HG03432 (cell line): ENCODE results near the gene RAB26.
"Not testable (repeated sequence)": the region's sequence is repeated elsewhere in the genome, so short reads cannot be mapped to it uniquely, and the experiment has no call there.

ENCODE experiments used
- ATAC-seq: cut with Tn5 transposase; IDR thresholded peaks from one replicate; pipeline ENCODE4 v1.9.1; 2021; ENCODE audit warnings: mild to moderate bottlenecking, moderate library complexity; ENCODE audit not compliant: unreplicated experiment

Gene RAB26

GRCh38 chr16:2147981-2148671 lies at the start of gene RAB26:
Gene RAB26, plus strand, starts transcription at chr16:2148625. Its CDS starts 159 bp downstream, at chr16:2148784.
- peak; percentile 41 for ATAC-seq

- ATAC-seq = not testable (repeated sequence)
Observed at GRCh38 chr16:2101581-2101980, 46.8 kb upstream of the RAB26 start.

- ATAC-seq = no peak
Observed at GRCh38 chr16:2102471-2102870, 46.0 kb upstream of the RAB26 start.

GRCh38 chr16:2104464-2104863 lies 44.0 kb upstream of the RAB26 start:
- not testable (repeated sequence) for ATAC-seq

- not testable (repeated sequence) for ATAC-seq
Observed at GRCh38 chr16:2105291-2105690, 43.1 kb upstream of the RAB26 start.

- not testable (repeated sequence) for ATAC-seq
Observed at GRCh38 chr16:2105769-2106168, 42.7 kb upstream of the RAB26 start.

- ATAC-seq = not testable (repeated sequence)
Observed at GRCh38 chr16:2106211-2106610, 42.2 kb upstream of the RAB26 start.

- ATAC-seq = not testable (repeated sequence)
Observed at GRCh38 chr16:2107121-2107790, 41.2 kb upstream of the RAB26 start.

- not testable (repeated sequence) for ATAC-seq
Observed at GRCh38 chr16:2107791-2108125, 40.7 kb upstream of the RAB26 start.

- not testable (repeated sequence) for ATAC-seq
Observed at GRCh38 chr16:2108446-2109270, 39.8 kb upstream of the RAB26 start.

GRCh38 chr16:2109271-2109580 lies 39.2 kb upstream of the RAB26 start:
- ATAC-seq = not testable (repeated sequence)

- not testable (repeated sequence) for ATAC-seq
Observed at GRCh38 chr16:2109872-2110271, 38.6 kb upstream of the RAB26 start.

GRCh38 chr16:2110332-2111008 lies 38.0 kb upstream of the RAB26 start:
- ATAC-seq = not testable (repeated sequence)

- ATAC-seq = not testable (repeated sequence)
Observed at GRCh38 chr16:2111009-2111353, 37.4 kb upstream of the RAB26 start.

GRCh38 chr16:2111412-2112335 lies 36.8 kb upstream of the RAB26 start:
- ATAC-seq = not testable (repeated sequence)

GRCh38 chr16:2112539-2113106 lies 35.8 kb upstream of the RAB26 start:
- ATAC-seq = not testable (repeated sequence)

GRCh38 chr16:2114225-2114624 lies 34.2 kb upstream of the RAB26 start:
- not testable (repeated sequence) for ATAC-seq

GRCh38 chr16:2114885-2115590 lies 33.4 kb upstream of the RAB26 start:
- not testable (repeated sequence) for ATAC-seq

- ATAC-seq = no peak
Observed at GRCh38 chr16:2115591-2115973, 32.8 kb upstream of the RAB26 start.
